ENCODE measurements around the gene NUP35.
"Not testable (repeated sequence)": the region's sequence is repeated elsewhere in the genome, so short reads cannot be mapped to it uniquely, and the experiment has no call there.

NUP35 gene

DNA sequence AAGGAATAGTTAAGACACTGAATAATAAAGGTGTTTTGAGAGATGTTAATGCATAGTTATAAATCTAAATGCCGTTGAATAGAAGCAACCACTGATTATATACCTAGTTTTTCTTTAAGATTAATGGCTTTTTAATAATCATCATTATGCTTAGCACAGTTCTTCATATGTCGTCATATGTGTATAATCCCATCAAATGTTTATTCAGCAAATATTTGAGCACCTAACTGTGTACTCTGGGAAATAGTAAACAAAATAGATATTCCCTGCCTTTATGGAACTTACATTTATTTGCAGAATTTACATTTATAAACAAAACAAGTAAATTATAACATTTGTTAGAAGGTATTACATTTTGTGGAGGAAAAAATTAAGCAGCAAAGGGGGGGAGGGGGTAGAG lies 9.8 kb downstream of the NUP35 start:
- no peak for DNase-seq (ENCODE audit: low read depth)

DNA sequence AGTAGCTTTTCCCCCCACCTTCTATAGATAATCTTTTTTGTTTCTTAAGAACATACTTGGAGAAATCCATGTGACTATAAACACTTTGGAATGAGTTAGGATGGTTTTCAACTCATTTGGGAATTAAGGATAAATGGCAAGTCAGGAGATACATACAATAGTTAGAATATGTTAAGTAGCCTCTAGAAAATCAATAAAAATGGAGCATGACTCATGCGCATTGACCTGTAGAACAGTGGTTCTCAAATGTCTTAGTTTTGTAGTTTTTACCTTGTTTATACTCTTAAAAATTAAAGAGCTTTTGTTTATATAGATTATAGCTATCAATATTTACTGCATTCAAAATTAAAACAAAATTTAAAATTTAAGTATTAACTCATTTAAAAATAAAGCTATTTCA lies 24.7 kb downstream of the NUP35 start:
- DNase-seq (ENCODE audit: low read depth): no peak

DNA sequence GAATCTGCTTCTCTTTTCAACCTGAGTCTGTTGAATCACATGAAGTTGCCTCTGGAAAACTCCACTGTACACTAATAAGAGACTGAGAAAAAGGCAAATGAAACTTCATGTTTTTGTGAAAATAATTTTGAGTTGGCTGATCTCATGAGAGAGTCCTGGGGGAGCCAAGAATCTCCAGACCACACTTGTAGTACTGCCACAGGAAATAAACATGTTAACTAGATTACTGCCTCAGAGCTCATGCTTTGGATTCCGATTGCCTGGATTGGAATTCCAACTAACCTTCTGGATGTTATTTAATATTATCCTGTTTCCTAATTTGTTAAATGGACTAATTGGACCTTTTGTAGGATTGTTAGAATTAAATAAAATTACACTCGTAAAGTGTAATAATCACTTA lies 25.2 kb downstream of the NUP35 start:
- DNase-seq (ENCODE audit: low read depth): peak; percentile 70

- DNase-seq (ENCODE audit: low read depth): not testable (repeated sequence)
Measured at GRCh38 chr2:183152280-183152679, 28.0 kb downstream of the NUP35 start.

GRCh38 chr2:183153967-183154366 lies 29.7 kb downstream of the NUP35 start:
- no peak for DNase-seq (ENCODE audit: low read depth)

GRCh38 chr2:183154772-183155171 lies 30.5 kb downstream of the NUP35 start:
- not testable (repeated sequence) for DNase-seq (ENCODE audit: low read depth)

- DNase-seq (ENCODE audit: low read depth): no peak
Measured at GRCh38 chr2:183157131-183157530, 32.9 kb downstream of the NUP35 start.

DNA sequence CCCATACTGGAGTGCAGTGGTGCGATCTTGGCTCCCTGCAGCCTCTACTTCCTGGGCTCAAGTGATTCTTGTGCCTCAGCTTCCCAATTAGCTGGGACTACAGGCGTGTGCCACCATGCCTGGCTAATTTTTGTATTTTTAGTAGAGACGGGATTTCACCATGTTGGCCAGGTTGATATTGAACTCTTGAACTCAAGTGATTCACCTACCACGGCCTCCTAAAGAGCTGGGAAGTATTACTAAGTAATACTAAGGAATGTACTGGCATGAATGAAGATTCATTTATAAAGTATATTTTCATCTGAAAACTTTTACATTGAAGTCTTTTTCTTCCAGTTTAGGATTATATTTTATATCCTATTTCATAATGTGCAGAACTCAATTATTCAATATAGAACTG lies 38.1 kb downstream of the NUP35 start:
- DNase-seq (ENCODE audit: low read depth): peak; percentile 75

DNA sequence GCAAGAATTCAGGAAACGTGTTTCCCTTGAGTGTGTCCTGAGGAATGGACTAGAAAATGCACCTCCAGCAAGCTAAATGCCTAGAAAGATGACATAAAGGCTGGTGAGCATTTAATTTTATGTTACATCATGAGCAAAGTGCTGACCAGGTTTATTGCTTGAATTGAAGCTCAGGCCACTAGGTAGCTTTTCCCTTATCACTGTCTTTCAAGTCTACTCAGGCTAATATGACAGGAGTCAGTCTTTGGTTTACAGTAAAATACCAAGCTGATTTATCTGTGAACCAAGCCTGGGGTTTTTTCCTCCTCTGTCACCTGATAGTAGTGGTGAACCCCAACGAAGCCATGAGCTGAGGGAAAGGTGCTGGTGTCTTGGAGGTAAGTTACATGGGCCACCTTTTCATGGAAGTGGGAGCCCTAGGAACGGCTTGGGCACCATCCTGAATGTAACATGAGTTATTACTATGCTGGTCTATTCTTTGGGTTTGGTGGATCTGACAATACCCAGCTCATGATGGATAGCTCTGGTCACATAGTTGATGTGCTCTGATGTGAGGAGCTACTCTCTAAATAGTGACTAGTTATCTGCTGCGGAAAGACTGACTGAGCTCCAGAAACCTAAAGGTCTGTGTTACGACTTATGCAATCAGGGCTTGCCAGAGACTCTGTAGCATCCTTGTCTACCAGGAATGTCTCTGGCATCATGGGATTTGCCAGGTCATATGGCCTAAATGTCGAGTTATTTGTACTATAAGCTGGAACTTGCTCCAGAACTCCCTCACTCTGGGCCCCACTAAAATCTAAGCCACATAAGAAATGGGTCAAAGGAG lies 39.8 kb downstream of the NUP35 start:
- DNase-seq (ENCODE audit: low read depth): peak; percentile 54

DNA sequence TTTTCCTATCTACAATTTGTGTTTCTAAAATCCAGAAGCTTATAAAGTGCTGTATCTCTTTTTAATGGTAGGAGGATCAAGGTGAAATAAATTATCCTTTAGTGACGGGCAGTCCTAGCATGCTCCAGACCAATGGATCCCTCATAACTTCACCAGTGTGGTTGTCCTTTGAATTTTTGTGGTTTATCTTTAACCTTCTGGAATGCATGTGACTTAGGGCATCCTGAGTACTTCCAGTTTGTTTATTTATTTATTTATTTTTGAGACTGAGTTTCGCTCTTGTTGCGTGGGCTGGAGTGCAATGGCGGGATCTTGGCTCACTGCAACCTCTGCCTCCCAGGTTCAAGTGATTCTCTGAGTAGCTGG lies 40.4 kb downstream of the NUP35 start:
- peak; percentile 45 for DNase-seq (ENCODE audit: low read depth)

GRCh38 chr2:183166210-183166609 lies 42.0 kb downstream of the NUP35 start:
- DNase-seq (ENCODE audit: low read depth): no peak

DNA sequence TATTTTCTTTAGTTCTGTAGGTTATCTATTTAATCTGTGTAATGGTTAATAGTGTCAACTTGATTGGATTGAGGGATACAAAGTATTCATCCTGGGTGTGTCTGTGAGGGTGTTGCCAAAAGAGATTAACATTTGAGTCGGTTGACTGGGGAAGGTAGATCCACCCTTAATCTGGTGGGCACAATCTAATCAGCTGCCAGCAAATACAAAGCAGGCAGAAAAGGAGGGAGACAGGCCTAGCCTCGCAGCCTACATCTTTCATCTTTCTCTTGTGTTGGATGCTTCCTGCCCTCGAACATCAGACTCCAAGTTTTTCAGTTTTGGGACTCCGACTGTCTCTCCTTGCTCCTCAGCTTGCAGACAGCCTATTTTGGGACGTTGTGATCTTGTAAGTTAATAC lies 42.7 kb downstream of the NUP35 start:
- not testable (repeated sequence) for DNase-seq (ENCODE audit: low read depth)

- no peak for DNase-seq (ENCODE audit: low read depth)
Measured at GRCh38 chr2:183172220-183172887, 48.1 kb downstream of the NUP35 start.

DNA sequence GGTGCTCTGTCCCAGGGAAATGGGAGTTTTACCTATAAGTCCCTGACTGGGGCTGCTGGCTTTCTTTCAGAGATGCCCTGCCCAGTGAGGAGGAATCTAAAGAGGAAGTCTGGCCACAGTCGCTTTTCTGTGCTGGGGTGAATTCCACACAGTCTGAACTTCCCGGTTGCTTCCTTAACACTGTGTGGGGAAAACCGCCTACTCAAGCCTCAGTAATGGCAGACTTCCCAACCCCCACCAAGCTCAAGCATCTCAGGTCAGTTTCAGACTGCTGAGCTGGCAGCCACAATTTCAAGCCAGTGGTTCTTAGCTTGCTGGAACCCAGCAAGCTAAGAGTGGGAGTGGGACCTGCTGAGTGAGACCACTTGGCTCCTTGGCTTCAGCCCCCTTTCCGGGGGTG lies 54.9 kb downstream of the NUP35 start:
- DNase-seq (ENCODE audit: low read depth): peak; percentile 42

- DNase-seq (ENCODE audit: low read depth): no peak
Measured at GRCh38 chr2:183185534-183185933, 61.3 kb downstream of the NUP35 start.

GRCh38 chr2:183186296-183186695 lies 62.1 kb downstream of the NUP35 start:
- DNase-seq (ENCODE audit: low read depth): peak; percentile 20

GRCh38 chr2:183186766-183187165 lies 62.5 kb downstream of the NUP35 start:
- DNase-seq (ENCODE audit: low read depth): no peak

DNA sequence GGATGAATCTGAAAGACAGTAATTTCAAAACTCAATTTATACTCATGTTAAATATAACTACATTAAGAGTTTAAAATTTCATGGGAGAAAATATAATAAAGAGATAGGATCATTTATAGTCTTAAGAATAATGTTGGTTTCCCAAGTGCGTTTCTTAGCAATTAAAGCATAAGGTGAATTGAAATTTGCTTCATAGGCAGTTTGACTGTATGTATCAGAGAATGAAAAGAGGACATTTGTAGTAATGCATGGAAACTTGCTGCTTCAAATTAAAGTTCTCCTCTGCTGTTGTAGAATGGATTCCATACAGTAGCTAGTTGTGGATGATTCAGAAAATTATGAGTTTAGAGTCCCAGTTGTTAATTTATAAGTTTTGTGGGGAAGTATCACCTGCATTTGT lies 68.1 kb downstream of the NUP35 start:
- DNase-seq (ENCODE audit: low read depth): no peak

DNA sequence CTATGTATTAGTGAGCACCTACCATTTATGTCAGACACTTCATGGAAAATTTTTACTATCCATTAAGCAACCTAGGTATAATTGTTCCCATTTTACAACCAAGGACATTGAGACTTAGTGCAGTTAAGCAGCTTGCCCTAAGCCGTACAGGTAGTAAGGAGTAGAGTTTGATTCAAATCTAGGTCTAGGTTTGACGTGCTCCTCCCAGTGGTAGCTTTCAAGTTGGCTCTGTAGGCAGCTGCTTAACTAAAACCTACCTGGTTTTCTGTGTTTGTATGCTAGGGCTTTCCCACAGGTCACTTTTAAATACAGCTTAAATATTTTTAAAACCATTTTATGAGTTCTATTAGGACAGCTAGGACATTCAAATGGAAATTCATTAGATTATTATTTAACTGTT lies 69.7 kb downstream of the NUP35 start:
- no peak for DNase-seq (ENCODE audit: low read depth)

GRCh38 chr2:183195397-183195796 lies 71.2 kb downstream of the NUP35 start:
- no peak for DNase-seq (ENCODE audit: low read depth)

- no peak for DNase-seq (ENCODE audit: low read depth)
Measured at GRCh38 chr2:183195998-183196409, 71.8 kb downstream of the NUP35 start.

DNA sequence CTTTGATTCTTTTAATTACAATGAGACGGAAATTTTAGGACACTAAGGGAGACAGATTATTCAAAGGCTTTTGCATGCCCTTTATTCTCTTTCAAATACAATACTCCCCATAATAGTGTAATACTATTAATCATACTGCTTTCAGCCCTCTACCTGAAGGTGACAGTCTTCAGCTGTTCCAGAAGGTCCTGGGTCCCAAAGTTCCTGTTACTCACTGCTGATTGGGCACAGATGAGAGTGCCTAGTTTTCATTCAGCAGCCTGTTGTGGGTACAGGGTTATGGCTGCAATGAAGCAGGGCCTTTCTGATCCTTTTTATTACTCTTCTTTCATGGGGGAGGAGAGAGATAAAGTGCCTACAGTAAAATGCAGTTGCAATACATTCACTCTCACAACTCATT lies 80.2 kb downstream of the NUP35 start:
- no peak for DNase-seq (ENCODE audit: low read depth)

DNA sequence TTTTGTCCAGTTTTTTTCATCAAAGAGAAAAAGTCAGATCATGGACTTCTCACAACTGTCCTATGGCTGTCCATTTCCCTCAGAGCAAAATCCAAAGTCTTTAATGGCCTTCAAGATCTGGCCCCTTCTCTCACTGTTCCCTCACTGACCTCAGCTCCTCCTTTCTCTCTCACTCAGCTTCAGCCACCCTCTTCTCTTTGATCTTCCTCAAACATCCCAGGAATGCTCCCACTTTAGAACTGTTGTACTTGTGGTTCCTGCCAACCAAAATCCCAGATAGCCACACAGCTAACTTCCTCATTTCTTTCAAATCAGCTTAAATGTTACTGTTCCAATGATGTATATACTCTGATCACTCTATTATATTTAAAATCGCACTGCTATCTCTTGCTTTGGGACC lies 82.9 kb downstream of the NUP35 start:
- peak; percentile 72 for DNase-seq (ENCODE audit: low read depth)
